ENCODE data around the gene ZNF555.
"Not testable (repeated sequence)": the region's sequence is repeated elsewhere in the genome, so short reads cannot be mapped to it uniquely, and the experiment has no call there.

The ZNF555 gene

DNA sequence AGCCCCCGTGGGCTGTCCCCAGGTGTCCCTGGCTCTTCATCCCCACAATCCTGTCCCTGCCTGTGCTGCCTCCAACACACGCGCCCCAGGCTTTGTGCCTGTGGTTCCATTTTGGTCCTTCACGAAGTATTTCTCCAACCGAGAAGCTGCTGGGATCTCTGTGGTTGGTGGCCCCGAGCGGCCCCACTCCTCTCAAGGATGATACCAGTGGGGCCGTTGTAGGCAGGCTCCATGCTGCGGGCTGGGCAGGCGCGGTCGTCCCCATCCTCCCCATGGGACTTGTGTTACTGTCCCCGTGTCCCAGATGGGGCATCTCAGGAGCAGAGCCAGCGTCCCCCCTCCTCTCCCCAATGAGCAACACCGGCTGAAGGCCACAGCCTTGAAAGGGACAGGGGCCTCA lies 25.4 kb upstream of the ZNF555 start:
- Histone ChIP-seq H3K27me3 (ENCODE audit: low read depth, low read length) (no peaks in the 10 kb centered on the region), H3K27ac (ENCODE audit: low read length) (no peak overlapping the region), H3K36me3 (ENCODE audit: control insufficient read depth in 1 of 2, insufficient read depth in 2 of 2, low read length in 2 of 2) (peaks cover 0 to 26% of the 10 kb centered on the region in 2 donors), H3K4me3 (ENCODE audit: low read depth in 1 of 2, low read length in 2 of 2) (no peak overlapping the region), H3K4me1 (ENCODE audit: control insufficient read depth in 1 of 2, insufficient read depth in 2 of 2, low read length in 2 of 2) (peaks cover 0 to 6% of the 10 kb centered on the region in 2 donors), H3K9me3 (ENCODE audit: control insufficient read depth in 1 of 2, low read length in 2 of 2) (no peaks in the 10 kb centered on the region)

DNA sequence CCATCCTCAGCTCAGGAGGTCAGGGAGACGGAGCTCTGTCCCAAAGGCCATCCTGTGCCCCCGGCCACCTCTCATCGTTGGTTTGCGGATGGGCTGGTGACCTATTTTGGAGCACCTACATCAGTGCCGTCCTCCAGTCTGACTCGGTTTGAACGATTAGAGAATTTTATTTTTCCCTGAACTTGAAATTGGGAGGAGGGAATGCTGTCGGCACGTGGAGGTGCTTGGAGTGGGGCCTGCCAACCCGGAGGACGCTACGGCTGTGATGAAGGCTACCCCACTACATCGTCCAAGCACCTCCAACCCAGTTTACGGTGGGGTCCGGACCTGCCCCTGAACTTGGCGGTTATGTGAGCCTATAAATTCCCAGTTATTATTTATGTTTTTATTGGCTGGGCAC lies 24.6 kb upstream of the ZNF555 start:
- peaks cover 0 to 8% of the 10 kb centered on the region in 2 donors for H3K4me1 ChIP-seq (ENCODE audit: control insufficient read depth in 1 of 2, insufficient read depth in 2 of 2, low read length in 2 of 2)

GRCh38 chr19:2817237-2817829 lies 23.9 kb upstream of the ZNF555 start:
- not testable (repeated sequence) for H3K27ac ChIP-seq (ENCODE audit: low read length); H3K4me1 ChIP-seq (ENCODE audit: control insufficient read depth in 1 of 2, insufficient read depth in 2 of 2, low read length in 2 of 2); H3K27me3 ChIP-seq (ENCODE audit: low read depth, low read length); H3K9me3 ChIP-seq (ENCODE audit: control insufficient read depth in 1 of 2, low read length in 2 of 2); H3K4me3 ChIP-seq (ENCODE audit: low read depth in 1 of 2, low read length in 2 of 2)
- peaks cover 0 to 14% of the 10 kb centered on the region in 2 donors for H3K36me3 ChIP-seq (ENCODE audit: control insufficient read depth in 1 of 2, insufficient read depth in 2 of 2, low read length in 2 of 2)

More for the DNA sequence above, 24.6 kb upstream of the ZNF555 start:
- Histone ChIP-seq H3K36me3 (ENCODE audit: control insufficient read depth in 1 of 2, insufficient read depth in 2 of 2, low read length in 2 of 2) (peaks cover 0 to 19% of the 10 kb centered on the region in 2 donors), H3K27me3 (ENCODE audit: low read depth, low read length) (no peaks in the 10 kb centered on the region), H3K4me3 (ENCODE audit: low read depth in 1 of 2, low read length in 2 of 2) (no peak overlapping the region), H3K27ac (ENCODE audit: low read length) (no peak overlapping the region), H3K9me3 (ENCODE audit: control insufficient read depth in 1 of 2, low read length in 2 of 2) (no peaks in the 10 kb centered on the region)

- Histone ChIP-seq H3K36me3 (ENCODE audit: control insufficient read depth in 1 of 2, insufficient read depth in 2 of 2, low read length in 2 of 2) (peaks cover 0 to 22% of the 10 kb centered on the region in 2 donors), H3K9me3 (ENCODE audit: control insufficient read depth in 1 of 2, low read length in 2 of 2) (no peaks in the 10 kb centered on the region), H3K4me3 (ENCODE audit: low read depth in 1 of 2, low read length in 2 of 2) (peak within 1 kb of the TSS; percentile 70 to 91), H3K27me3 (ENCODE audit: low read depth, low read length) (no peaks in the 10 kb centered on the region), H3K4me1 (ENCODE audit: control insufficient read depth in 1 of 2, insufficient read depth in 2 of 2, low read length in 2 of 2) (peaks cover 0 to 8% of the 10 kb centered on the region in 2 donors), H3K27ac (ENCODE audit: low read length) (no peak within 1 kb of the TSS)
Observed at GRCh38 chr19:2819540-2820111, 21.6 kb upstream of the ZNF555 start, which contains the start of gene ZNF554. ZNF554 (plus strand) TSS chr19:2819868; CDS start chr19:2820072, 204 bp downstream.

DNA sequence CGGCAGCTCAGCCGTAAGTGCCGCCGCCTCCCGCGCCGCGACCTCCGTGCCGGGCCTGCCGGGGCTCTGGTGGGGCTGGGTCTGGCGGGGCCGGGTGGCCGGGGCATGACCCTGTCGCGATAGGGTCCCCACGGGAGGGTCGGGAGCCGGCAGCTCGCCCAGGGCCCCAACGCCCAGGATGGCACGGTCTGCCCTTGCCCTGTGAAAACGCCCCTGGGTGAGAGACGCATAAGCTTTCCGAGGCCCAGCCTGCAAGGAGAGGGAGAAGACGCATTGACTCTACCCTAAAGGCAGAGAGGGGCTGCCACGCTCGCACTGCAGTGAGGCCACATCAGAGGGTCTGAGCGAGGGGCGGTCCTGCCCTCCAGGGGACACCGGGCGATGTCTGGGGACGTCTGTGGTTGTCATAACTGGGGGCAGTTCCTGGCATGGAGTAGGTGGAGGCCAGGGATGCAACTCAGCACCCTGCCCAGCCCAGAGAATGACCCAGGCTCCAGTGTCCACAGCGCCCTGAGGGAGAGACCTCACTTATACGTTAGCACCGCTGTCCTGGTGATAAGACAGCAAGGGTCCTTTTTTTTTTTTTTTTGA lies 21.1 kb upstream of the ZNF555 start:
- H3K4me1 ChIP-seq (ENCODE audit: control insufficient read depth in 1 of 2, insufficient read depth in 2 of 2, low read length in 2 of 2) = peaks cover 0 to 8% of the 10 kb centered on the region in 2 donors
- H3K27me3 ChIP-seq (ENCODE audit: low read depth, low read length) = no peaks in the 10 kb centered on the region
- H3K27ac ChIP-seq (ENCODE audit: low read length) = no peak overlapping the region
- H3K4me3 ChIP-seq (ENCODE audit: low read depth in 1 of 2, low read length in 2 of 2) = peak overlapping the region; percentile 70 to 91
- peaks cover 0 to 28% of the 10 kb centered on the region in 2 donors for H3K36me3 ChIP-seq (ENCODE audit: control insufficient read depth in 1 of 2, insufficient read depth in 2 of 2, low read length in 2 of 2)
- no peaks in the 10 kb centered on the region for H3K9me3 ChIP-seq (ENCODE audit: control insufficient read depth in 1 of 2, low read length in 2 of 2)

DNA sequence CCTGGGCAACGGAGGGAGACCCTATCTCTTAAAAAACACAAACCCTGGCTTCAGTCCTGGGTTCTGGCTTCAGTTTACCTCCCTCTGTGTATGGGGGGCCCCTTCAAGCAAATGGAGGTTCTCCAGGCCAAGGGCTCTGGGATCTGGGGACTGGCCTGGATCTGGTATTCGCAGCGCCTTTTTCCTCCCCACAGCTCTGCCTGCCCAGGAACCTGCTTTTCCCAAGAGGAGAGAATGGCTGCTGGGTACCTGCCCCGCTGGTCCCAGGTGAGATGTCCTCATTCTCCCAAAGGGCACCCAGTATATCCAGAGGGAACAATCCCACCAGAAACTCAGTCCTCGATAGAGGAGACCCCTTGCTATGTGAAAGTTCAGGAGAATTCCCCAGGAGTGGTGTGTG lies 18.4 kb upstream of the ZNF555 start:
- no peak overlapping the region for H3K27ac ChIP-seq (ENCODE audit: low read length)
- no peak overlapping the region for H3K4me3 ChIP-seq (ENCODE audit: low read depth in 1 of 2, low read length in 2 of 2)
- peaks cover 0 to 8% of the 10 kb centered on the region in 2 donors for H3K4me1 ChIP-seq (ENCODE audit: control insufficient read depth in 1 of 2, insufficient read depth in 2 of 2, low read length in 2 of 2)
- no peaks in the 10 kb centered on the region for H3K27me3 ChIP-seq (ENCODE audit: low read depth, low read length)
- H3K9me3 ChIP-seq (ENCODE audit: control insufficient read depth in 1 of 2, low read length in 2 of 2) = no peaks in the 10 kb centered on the region
- peaks cover under 1 to 42% of the 10 kb centered on the region in 2 donors for H3K36me3 ChIP-seq (ENCODE audit: control insufficient read depth in 1 of 2, insufficient read depth in 2 of 2, low read length in 2 of 2)

- peaks cover 0 to 7% of the 10 kb centered on the region in 2 donors for H3K9me3 ChIP-seq (ENCODE audit: control insufficient read depth in 1 of 2, low read length in 2 of 2)
- H3K4me3 ChIP-seq (ENCODE audit: low read depth in 1 of 2, low read length in 2 of 2) = no peak overlapping the region
- peaks cover 5 to 50% of the 10 kb centered on the region in 2 donors for H3K36me3 ChIP-seq (ENCODE audit: control insufficient read depth in 1 of 2, insufficient read depth in 2 of 2, low read length in 2 of 2)
- H3K27me3 ChIP-seq (ENCODE audit: low read depth, low read length) = no peaks in the 10 kb centered on the region
- H3K4me1 ChIP-seq (ENCODE audit: control insufficient read depth in 1 of 2, insufficient read depth in 2 of 2, low read length in 2 of 2) = peaks cover 0 to 8% of the 10 kb centered on the region in 2 donors
- no peak overlapping the region for H3K27ac ChIP-seq (ENCODE audit: low read length)
Observed at GRCh38 chr19:2823646-2824045, 17.6 kb upstream of the ZNF555 start.

DNA sequence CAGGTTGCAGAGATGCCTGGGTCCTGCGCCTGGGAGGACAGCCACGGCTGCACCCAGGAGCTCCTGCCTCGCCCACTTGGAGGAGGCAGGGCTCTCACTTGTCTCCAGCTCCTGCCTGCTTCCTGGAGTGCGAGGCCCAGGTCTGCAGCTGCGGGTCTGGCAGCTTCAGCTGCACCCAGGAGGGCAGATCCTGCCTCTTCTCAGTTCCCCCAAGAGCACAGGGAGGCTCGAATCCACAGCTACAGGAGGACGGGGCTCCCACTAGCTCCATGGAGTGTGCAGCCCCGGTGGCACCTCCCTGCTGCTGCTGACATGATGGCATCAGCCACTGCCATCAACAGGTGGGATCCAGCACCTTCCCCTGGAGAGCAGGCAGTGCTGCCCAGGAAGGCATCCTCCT lies 17.1 kb upstream of the ZNF555 start:
- peaks cover 5 to 55% of the 10 kb centered on the region in 2 donors for H3K36me3 ChIP-seq (ENCODE audit: control insufficient read depth in 1 of 2, insufficient read depth in 2 of 2, low read length in 2 of 2)
- no peak overlapping the region for H3K4me3 ChIP-seq (ENCODE audit: low read depth in 1 of 2, low read length in 2 of 2)
- H3K27me3 ChIP-seq (ENCODE audit: low read depth, low read length) = no peaks in the 10 kb centered on the region

DNA sequence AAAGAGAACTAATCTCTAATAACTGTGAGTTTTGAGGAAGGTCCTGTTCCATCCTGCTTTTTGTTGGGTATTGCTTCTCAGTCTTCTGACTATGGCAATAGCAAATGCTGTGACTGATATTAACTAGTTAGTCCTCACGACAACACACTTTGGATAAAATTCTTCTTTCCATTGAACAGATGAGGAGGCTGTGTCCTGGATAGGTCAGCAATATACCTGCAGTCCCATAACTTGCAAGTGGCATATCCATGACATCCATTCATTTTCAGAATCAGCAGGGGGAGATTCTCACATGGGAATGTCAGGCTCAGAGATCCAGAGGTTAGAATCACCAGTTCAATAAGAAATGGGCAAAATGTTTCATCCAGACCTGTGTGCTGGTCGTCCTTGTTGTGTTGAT lies 14.3 kb upstream of the ZNF555 start:
- H3K4me3 ChIP-seq (ENCODE audit: low read depth in 1 of 2, low read length in 2 of 2) = no peak overlapping the region
- peaks cover 0 to 24% of the 10 kb centered on the region in 2 donors for H3K9me3 ChIP-seq (ENCODE audit: control insufficient read depth in 1 of 2, low read length in 2 of 2)
- H3K27ac ChIP-seq (ENCODE audit: low read length) = no peak overlapping the region
- no peaks in the 10 kb centered on the region for H3K27me3 ChIP-seq (ENCODE audit: low read depth, low read length)
- H3K36me3 ChIP-seq (ENCODE audit: control insufficient read depth in 1 of 2, insufficient read depth in 2 of 2, low read length in 2 of 2) = peaks cover 5 to 69% of the 10 kb centered on the region in 2 donors
- no peaks in the 10 kb centered on the region for H3K4me1 ChIP-seq (ENCODE audit: control insufficient read depth in 1 of 2, insufficient read depth in 2 of 2, low read length in 2 of 2)

More for the DNA sequence above, 17.1 kb upstream of the ZNF555 start:
- peaks cover 0 to 10% of the 10 kb centered on the region in 2 donors for H3K9me3 ChIP-seq (ENCODE audit: control insufficient read depth in 1 of 2, low read length in 2 of 2)
- no peak overlapping the region for H3K27ac ChIP-seq (ENCODE audit: low read length)
- peaks cover 0 to 8% of the 10 kb centered on the region in 2 donors for H3K4me1 ChIP-seq (ENCODE audit: control insufficient read depth in 1 of 2, insufficient read depth in 2 of 2, low read length in 2 of 2)

- Histone ChIP-seq H3K27me3 (ENCODE audit: low read depth, low read length) (no peaks in the 10 kb centered on the region), H3K36me3 (ENCODE audit: control insufficient read depth in 1 of 2, insufficient read depth in 2 of 2, low read length in 2 of 2) (peaks cover 8 to 73% of the 10 kb centered on the region in 2 donors), H3K9me3 (ENCODE audit: control insufficient read depth in 1 of 2, low read length in 2 of 2) (peaks cover 4 to 32% of the 10 kb centered on the region in 2 donors), H3K4me3 (ENCODE audit: low read depth in 1 of 2, low read length in 2 of 2) (no peak overlapping the region), H3K27ac (ENCODE audit: low read length) (no peak overlapping the region), H3K4me1 (ENCODE audit: control insufficient read depth in 1 of 2, insufficient read depth in 2 of 2, low read length in 2 of 2) (no peaks in the 10 kb centered on the region)
Observed at GRCh38 chr19:2827840-2828489, 13.3 kb upstream of the ZNF555 start.

- Histone ChIP-seq H3K9me3 (ENCODE audit: control insufficient read depth in 1 of 2, low read length in 2 of 2) (peaks cover 29 to 68% of the 10 kb centered on the region in 2 donors), H3K4me3 (ENCODE audit: low read depth in 1 of 2, low read length in 2 of 2) (peak overlapping the region; percentile 38 to 56), H3K36me3 (ENCODE audit: control insufficient read depth in 1 of 2, insufficient read depth in 2 of 2, low read length in 2 of 2) (peaks cover 18 to 61% of the 10 kb centered on the region in 2 donors), H3K27me3 (ENCODE audit: low read depth, low read length) (no peaks in the 10 kb centered on the region), H3K27ac (ENCODE audit: low read length) (no peak overlapping the region), H3K4me1 (ENCODE audit: control insufficient read depth in 1 of 2, insufficient read depth in 2 of 2, low read length in 2 of 2) (no peaks in the 10 kb centered on the region)
Observed at GRCh38 chr19:2834294-2834871, 6.9 kb upstream of the ZNF555 start.
